Stimulated activated CD4-positive, alpha-beta T cell treated with anti-CD3 and anti-CD28 coated beads, Interleukin-12 subunit alpha, Interleukin-12 subunit beta, amount 100 ng/mL, for 4 hours (primary cell): ENCODE data around the gene FRMD3.

Experiments
- DNase-seq: peaks from one replicate; pipeline ENCODE4 v3.0.0-alpha.2; 2020

Gene FRMD3

DNA sequence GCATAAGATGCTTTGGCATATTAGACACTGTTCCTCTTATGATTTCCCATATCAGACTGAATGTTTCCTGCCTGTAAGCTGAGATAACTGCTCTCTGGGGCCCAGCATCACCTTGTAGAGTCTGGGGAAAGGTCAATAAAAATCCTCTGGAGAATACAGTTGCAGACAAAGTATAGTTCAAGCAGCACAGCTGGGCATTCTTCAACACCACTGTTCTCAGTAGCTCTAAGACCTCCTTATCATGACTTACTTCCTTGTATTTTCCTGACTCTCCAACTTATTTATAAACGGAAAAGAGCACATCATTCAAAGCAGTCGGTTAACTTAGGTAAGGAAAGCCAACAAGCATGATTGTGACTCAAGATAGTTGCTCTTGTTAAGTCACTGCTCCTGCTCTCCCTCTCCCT lies 266.5 kb downstream of the FRMD3 start:
- no peak for DNase-seq

DNA sequence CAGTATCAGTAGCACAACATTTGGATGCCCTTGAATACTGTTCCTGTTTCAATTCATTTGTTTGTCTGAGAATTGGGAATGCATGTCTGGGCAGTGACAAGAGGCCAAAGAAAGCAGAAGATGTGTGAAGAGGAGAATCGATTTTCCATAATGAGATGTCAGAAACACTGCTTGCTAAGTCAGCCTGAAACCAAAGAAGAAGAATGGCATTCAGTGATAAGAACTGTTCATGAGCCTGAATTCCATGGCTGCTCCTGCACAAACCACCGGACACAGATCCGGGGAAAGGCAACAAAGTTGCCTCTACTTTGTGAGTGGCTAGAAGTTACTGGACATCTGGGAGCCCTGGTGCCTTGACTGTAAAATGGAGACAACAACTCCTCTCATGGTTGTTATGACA lies 268.1 kb downstream of the FRMD3 start:
- DNase-seq: no peak

DNA sequence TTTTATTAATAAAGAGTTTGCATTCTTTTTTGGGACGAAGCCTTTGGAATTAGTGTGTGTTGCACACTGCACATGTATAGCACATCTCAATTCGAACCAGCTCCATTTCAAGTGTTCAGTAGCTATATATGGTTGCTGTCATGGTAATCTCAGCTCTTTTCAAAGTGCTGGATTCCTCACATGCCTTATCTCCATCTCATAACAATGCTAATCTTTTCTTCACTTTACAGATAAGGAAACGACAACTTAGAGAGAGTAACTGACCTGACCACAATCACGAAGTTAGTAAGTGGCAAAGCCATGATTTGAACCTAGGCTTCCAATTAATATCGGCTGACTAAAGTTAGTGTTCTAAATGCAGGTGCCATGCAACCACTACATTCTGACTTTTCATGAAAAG lies 270.5 kb downstream of the FRMD3 start:
- DNase-seq: no peak

DNA sequence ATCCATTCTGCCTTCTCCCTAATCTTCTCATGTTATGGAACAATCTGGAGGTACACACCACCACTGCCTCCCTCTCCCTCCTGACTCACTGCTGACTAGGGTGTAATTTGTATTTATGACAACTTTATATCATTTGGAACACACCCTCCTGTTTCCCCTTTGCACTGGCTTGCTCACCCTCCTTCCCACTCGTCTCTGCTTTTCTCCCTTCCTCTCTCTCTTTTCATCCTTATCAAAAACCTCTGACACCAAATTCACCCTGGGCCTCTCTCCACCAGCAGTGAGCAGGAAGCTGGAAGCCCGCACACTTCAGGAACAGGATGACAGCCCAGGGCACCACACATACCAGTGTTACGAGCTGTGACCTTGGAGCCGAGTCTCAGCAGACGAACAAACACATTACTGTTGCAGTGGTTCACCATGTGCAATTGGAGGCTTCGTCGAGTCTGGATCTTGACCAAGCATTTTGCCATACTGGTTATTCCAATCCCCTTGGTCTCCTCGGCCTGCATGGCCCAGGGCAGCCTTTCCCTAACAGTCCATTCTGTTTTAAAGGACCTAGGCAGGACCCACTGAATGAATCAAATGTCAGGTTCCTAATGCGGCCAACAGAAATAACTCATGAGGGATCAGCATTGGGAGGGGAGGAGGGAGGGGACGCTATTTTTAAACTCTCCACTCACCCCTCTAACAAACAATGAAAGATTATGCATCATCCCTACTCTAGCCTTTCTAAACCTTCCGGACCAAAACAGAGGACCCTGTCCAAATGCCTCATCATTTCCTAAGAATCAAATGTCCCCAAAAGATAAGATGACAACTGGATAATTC lies 271.3 kb downstream of the FRMD3 start:
- no peak for DNase-seq

DNA sequence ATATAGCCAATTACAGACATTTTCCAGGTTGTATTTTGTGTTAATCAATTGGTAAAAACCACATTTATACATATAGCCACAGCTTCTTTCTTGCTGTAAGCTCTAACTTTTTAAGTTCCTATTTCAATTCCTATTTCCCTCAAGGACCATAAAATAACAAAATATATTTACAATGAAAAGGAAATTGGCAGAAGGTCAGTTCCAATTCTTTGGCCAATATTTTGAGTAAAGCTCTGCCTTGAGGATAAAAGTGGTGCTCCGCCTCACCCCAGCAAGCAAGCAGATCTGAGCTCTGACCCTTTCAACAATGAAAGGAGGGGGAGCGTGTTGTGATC lies 271.9 kb downstream of the FRMD3 start:
- DNase-seq: no peak

DNA sequence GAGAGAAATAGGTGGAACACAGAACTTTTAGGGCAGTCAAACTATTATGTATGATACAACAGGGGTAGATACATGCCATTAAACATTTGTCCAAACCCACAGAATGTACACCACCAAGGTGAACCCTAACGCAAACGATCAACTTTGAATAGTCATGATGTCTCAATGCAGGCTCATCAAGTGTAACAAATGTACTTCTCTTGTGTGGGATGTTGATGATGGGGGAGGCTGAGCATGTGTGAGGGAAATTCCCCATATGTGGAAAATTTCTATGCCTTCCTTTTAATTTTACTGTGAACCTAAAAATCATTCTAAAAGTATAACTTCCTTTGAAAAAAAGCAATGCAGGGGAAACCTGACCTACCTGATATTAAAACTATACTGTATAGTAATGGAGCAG lies 273.9 kb downstream of the FRMD3 start:
- DNase-seq: no peak

GRCh38 chr9:83259558-83259957 lies 278.6 kb downstream of the FRMD3 start:
- no peak for DNase-seq

- no peak for DNase-seq
Measured at GRCh38 chr9:83257937-83258891, 280.0 kb downstream of the FRMD3 start.

- DNase-seq: no peak
Measured at GRCh38 chr9:83247732-83248131, 290.5 kb downstream of the FRMD3 start.

DNA sequence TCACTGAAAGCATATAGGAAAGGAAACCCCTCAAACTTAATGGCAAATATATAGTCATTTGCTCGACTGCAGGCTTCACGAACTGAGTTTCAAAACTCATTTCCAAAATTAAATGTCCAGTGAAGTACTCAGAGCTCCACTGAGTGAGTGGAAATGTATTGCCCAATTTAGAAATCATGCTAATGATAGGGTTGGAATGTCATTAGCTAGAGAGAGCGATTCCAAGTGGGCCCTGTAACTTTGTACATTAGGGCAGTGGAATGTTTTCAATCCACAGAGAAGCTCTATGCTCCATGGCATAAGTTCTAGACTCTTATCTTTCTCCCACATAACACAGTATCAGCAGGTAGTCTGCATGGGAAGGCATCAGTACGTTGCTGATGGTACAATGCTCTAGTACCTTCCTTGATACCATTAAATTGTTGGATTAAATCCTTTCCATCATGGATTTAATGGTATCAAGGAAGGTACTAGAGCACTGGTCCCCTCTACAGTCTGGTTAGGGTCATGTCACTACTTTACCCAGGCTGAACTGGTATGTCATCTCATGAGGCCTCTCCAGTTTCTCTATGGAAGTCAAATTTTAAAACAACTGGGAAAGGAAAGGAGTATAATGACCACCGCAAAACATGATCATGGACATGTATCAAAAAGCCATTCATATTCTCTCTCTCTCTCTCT lies 292.1 kb downstream of the FRMD3 start:
- no peak for DNase-seq

GRCh38 chr9:83242066-83242465 lies 296.1 kb downstream of the FRMD3 start:
- no peak for DNase-seq

DNA sequence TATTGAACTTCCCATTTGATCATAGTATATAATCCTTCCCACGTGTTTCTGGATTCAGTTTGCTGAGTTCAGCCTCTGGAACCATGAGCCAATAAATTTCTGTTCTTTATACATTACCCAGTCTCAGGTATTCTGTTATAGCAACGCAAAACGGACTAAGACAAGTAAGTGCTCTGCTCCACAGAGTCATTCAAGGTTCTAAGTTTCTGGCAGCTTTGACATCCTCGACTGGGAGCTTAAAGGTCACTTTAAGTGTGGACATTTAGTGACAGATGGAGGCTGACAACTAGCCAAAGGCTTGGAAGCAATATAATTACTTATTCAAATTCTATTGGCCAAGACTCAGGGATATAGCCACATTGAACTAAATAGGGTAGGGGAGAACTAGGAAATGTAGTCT lies 297.5 kb downstream of the FRMD3 start:
- DNase-seq: no peak

DNA sequence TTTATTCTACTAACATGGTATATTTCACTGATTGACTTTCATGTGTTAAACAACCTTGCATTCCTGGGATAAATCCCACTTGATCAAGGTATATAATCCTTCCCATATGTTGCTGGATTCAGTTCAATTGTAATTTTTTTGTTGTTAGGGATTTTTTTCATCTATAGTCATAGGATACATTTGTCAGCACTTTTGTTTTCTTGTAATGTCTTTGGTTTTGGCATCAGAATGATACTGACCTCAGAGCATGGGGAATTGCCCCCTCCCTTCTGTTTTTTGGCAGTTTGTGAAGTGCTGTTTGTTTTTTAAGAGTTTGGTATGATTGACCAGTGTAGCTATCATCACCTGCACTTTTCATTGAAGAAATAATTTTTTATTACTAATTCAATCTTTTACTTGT lies 298.5 kb downstream of the FRMD3 start:
- no peak for DNase-seq

DNA sequence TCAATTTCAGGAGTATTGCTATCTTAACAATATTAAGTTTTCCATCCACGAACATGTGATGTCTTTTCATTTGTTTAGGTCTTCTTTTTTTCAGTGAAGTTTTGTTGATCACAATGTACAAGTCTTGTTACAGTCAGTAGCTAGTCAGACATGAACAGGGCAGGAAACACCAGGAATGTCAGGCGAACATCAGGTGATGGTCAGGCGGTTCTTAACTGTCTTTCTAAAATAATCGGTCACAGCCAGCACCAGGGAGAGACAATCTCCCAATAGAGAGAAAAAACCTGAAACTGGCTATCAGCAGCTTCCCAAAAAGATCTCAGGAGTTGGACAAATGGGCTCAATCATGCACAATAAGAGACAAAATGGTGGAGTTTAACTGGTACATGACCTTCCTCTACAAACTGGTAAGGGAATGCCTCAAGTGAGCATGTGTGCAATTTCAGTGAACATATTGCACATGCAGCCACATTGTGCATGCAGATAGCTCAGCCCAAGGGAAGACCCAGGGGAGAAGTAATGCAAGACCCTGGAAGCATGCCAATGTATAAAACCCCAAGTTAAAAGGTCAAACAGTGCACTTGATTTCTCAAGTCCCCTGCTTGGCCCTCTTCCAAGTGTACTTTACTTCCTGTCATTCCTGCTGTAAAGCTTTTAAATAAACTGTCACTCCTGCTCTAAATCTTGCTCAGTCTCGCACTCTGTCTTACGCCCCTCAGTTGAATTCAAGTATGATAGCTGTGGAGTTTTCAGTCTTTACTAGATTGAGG lies 299.1 kb downstream of the FRMD3 start:
- DNase-seq: no peak

GRCh38 chr9:83236029-83236696 lies 302.0 kb downstream of the FRMD3 start:
- DNase-seq: no peak

- DNase-seq: no peak
Measured at GRCh38 chr9:83235526-83235925, 302.7 kb downstream of the FRMD3 start.

DNA sequence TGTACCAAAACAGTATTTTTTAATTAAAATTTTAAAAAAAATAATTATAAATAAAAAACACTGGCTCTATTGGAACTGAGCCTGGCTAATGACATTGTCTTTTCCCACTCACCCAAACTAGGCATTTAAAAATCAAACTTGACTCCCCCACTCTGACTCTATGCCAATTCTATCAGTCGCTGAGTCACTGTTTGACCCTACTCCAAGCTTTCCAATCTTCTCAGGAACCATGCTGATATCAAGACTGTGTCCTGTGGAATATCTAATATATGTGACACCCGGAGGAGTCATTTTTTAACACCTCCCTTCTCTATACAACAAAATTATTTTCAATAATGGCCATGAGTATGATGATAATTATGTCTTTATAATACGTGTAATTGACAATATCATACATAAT lies 303.7 kb downstream of the FRMD3 start:
- DNase-seq: no peak

- no peak for DNase-seq
Measured at GRCh38 chr9:83233647-83234046, 304.6 kb downstream of the FRMD3 start.

DNA sequence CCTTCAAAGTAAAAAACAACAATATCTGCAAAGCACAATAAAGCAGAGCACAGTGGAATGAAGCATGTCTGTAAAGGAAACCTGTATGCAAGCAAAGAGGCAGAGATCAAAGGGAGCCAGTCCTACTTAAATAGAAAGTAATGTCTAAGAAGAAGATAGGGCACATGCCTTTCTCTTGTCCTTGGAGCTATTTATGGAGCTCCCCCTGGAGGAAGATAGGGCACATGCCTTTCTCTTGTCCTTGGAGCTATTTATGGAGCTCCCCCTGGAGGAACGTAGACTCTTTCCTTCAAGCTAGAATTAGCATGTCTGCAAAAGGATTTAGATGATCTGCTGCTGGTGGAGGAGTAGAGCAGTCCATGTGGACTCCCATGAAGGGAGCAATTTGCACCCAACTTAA lies 307.2 kb downstream of the FRMD3 start:
- no peak for DNase-seq

GRCh38 chr9:83220730-83221129 lies 317.5 kb downstream of the FRMD3 start:
- DNase-seq: no peak

GRCh38 chr9:83219924-83220438 lies 318.2 kb downstream of the FRMD3 start:
- no peak for DNase-seq
